HUDEP-2 (cell line): ENCODE results near the gene FOXN3.

Experiments used
- DNase-seq, 76 experiments: peaks; one replicate each; lab custom pipeline; 2025; ENCODE audit not compliant: unreplicated experiment in 76 of 76; lab: John Stamatoyannopoulos, UW

Gene FOXN3

DNA sequence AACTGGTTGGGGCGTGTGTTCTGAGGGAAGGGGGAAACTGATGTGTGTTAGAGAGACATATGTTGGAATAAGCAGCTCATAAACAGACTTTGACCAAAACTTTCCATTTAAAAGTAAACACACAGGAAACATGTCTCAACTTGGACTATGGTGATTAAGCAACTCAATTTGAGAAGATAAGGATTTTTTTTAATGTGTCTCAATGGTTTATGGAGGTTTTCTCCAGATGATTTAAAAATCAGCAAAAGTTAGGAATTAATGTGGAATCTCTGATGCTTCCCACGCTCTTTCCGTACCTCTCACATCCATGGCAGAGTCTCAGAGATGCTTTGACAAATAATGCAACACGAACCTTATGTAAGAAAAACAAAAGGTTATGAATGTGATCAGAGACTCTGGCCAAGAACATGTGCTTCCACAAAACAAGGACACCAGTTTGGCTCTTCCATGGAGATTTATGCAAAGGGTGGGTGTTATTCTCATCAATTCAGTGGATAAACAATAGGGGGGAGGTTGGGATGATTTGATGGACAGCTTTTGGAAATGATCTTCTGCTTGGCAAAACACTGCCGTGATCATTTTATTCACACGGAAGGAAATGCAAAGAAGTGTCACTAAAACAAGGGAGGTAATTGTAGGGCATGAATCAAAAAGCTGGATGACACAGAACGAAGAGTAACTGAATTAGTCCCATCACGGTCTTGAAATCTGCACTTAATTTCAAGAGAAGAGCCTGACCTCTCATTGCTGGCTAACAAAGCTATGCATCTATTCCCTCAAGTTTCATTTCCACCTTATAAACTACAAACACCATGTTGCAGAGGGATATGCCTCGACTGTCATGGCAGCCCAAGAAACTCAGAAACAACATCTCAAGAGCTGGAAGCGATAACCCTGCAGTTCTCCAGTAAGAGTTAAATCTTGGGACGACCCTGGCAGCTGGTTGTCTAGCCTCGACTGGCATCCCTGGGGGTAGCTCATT is 76.5 kb downstream of the FOXN3 start:
- DNase-seq: no peak

DNA sequence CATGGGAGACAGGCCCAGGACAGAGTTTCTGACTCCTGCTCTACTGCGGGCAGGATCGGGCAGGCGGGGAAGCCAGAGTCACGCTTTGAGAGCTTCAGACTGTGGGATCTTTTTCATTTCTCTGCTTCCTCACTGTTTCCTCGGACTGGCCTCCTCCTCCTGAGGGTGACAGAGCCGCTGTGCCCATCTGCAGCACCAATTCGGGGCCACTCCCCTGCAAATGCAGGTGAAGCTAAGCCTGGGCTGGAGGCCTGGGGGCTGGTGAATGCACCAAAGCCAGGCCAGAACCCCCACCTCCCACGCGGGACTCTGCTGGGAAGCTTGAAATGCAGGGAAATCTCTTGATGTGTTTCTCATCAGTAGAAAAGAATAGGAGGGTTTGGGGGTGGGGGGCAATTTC is 77.5 kb downstream of the FOXN3 start:
- DNase-seq: no peak

DNA sequence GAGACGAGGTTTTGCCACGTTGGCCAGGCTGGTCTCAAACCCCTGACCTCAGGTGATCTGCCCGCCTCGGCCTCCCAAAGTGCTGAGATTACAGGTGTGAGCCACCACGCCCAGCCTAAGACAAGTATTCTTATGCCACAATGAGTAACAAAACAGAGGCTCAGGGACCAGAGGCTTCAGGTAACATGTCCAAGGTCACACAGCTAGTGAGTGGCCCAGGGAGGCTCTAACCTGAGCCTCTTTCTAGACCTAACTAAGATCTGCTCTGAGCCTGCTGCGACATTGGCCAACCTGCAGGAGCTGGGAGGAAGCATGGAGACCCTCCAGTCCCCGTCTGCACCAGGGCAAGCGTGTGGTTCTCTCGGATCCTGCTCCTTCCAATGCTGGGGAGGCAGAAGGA is 77.9 kb downstream of the FOXN3 start:
- DNase-seq: no peak

DNA sequence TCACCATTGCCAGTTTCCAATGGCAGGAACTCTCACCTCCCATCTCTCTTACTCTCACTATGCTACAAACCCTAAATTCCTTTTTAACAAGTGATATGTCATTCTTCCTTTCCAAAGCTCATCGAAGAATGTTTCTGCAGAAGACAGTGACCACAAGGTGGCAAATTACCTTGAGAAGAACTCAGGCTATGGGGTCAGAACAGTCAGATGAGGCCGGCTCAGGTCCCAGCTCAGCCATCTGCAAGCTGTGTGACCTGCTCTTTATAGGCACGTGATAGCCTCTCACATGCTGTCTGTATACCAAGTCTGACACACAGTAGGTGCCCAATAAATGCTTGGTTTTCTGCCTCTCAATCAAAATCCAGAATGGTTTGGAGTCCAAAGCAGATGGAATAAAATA is 80.7 kb downstream of the FOXN3 start:
- peak in 1 of 76 experiments; percentile 4 for DNase-seq

DNA sequence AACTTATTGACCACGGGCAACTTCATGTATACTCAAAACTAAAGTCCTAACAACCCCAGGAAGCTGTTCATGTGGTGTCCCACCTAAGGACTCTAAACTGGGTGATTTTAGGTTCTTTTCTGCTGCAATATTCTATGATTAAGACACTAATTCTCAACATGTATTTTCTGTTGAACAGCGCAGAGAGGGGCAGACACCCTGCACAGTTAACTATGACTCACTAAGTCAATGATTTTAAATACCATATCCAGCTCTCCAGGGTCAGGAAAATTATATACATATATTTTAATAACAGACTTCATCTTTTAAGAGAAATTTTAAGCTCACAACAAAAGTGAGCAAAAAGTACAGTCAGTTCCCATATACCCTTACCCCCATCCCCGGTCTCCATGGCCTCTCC is 85.0 kb downstream of the FOXN3 start:
- DNase-seq: no peak

DNA sequence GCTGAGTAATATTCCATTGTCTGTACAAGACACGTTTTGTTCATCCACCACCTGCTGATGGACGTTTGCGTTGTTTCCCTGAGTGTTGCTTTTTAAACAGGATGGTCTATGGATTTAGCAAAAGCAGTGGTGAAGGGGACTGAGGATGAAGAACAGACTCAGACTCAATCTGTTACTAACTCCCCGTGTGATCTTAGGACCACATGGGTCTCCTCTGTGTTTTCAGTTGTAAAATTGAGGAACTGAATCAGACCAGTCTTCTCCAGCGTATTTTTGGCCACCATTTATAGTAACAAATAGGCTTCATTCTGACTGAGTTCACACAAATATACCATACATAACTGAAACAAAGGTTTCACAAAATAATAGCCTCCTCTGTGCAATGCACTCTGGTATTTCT is 85.6 kb downstream of the FOXN3 start:
- DNase-seq: no peak

DNA sequence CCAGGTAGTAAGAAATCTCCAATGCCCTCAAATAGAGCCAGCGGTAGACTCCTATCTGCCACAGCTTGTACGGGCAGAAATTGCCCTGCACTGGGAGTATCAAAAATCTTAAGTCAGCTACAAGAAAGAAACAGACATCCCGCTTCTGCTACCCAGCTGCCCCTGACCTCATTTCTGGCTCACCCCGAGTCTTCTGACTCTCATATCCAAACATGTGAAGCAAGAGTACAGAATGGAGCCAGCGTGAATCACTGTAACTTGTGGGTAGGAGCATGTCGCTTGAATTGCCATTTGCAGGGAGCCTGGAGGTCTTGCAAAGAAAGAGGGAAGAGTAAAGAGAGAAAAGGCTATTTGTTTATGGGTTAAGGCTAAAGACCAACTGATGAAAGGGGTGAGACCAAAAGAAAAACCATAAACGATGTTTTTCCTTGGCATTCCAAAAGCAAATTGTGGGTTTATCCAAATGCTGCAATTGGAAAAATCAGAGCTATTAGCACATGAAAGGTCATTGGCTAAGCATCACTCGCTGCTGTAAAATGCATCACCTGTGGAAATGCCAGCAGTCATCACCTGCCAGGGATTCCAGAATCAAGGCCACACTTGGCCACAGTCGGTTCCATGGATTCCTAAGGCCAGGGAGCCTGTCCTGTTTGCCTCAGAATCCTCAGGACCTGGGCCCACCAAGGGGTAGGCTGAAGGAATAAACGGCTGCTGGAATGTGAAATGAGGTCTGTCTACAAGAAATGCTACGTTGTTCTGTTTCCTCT is 86.6 kb downstream of the FOXN3 start:
- no peak for DNase-seq

DNA sequence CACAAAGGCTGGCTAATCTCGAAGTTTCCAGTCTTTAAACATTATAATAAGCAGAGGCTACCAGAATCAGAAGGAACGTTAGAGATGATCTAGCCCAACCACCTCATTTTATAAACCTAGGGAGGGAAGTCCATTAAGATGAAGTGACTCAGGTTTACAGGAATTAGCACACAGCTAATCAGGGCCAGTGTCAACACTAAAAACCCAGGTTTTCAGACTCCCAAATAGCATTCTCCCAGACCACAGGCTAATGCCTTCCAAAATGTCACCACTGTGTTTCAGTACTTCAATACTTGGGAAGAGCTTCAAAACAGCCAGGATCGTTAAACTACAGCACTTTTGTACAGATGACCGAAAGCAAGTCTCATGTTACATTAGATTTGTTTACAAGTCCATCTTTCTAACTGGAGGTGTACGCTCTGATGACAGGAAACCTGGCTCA is 89.2 kb downstream of the FOXN3 start:
- no peak for DNase-seq

DNA sequence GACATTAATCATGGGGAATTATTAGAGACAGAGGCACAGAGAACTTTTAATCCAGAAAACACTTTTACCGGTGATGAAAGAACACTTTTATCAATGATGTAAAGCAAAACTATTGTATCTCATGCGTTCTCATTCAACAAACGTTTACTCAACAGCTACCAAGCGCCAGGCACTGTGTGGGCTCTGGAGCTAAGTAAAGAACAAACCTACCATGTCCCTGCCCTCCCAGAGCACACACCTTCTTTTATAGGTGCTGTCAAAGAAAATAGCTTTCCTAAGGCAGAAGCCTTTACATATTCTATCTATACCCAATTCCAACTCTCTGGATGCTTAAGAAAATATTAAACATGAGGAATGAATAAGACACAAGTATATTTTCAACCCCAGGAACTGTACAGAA is 91.1 kb downstream of the FOXN3 start:
- no peak for DNase-seq

DNA sequence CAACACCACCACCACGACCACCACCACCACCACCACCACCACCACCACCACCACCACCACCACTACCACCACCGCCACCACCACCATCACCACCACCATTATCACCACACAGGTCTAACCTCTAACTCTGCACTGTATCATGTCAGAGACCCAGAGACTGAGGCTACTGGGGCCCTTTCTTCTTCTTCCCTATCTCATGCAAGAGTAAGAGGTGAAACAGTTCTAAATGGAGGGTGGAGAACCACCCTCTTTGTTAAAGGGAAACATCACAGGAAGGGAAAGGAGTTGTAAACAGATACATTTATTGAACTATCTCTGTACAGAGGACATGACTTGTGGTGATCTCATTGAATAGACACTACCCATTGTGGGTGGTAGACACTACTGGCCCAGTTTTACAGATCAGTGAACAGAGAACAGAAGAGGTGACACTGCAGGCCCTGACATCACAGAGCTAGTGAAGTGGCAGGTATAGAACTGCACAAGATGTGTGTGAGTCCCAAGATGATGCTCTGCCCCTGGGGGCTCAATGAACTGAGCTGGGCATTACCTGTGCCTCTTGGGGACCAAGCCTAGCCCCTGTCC is 91.6 kb downstream of the FOXN3 start:
- no peak for DNase-seq

DNA sequence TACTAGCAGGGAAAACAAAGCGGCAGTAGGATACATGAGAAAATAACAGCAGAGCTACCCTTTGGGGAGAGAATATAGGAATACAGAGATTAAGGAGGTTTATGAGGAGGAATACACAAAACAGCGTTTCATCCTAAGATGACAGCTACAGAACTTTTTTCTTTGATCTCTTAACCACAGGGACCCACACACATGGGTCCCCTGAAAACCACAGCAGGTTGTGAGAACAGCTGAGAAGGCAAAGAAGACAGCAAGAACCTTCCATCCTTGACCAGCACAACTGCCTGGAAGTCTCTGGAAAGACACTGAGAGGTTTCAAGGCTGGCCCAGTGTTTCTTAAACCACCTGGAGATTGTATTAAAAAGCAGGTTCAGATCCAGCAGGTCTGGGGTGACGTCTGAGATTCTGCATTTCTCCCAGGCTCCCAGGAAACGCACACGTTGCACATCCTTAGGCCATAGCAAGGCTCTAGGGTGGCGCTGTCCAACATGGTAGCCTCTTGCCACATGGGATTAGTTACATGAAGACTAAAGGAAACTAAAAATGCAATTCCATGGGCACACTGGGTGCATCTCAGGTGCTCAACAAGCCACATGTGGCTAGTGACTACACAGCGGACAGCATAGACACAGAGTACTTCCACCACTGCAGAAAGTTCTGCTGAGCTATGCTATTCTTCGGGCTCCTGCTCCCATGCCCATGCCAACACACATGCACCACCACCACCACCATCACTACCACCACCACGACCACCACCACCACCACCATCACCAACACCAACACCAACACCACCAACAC is 92.3 kb downstream of the FOXN3 start:
- no peak for DNase-seq

DNA sequence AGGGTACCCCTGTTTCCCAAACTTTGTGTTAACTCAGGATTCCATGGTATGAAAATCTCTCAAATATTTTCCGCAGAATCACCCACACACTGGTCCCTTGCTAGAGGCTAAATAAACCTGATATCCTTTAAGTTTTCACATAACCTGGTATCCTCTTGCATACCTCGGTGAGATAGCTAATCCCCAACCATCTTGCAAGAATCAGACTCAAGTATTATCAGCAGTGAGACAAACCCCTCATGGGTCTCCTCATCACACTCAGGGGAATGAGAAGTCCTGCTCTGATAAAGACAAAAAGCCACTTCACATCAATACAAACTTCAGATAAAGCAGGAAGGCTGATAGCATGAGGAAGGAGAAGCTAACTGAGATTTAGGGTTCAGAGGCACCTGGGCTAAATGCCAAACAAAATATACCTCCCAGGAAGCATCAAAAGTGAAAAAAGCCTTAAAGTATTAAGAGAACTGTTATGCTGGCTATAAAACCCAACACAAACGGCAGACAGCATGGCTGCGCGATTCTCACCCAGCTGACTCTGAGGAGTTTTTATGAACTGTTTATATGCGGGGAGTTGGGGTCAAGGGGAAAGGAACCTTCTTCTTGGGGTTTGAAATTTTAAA is 96.5 kb downstream of the FOXN3 start:
- no peak for DNase-seq

DNA sequence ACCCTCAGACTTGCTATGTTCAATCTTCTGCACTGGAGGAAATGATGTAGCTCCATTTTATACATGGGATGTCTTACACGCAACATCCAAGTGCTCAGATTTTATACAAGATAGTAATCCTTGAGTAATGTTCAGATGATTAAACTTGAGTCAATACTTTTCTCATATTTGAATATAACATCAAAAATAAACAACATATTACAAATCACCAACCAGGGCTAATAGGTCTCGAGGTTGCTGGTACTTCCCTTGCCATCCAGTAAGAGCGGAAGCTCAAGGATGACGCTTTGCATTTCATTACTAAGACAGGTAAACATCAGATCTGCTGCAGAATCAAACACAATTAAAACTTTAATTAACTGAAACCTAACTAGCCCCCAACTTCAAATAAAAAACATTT is 97.3 kb downstream of the FOXN3 start:
- DNase-seq: no peak

DNA sequence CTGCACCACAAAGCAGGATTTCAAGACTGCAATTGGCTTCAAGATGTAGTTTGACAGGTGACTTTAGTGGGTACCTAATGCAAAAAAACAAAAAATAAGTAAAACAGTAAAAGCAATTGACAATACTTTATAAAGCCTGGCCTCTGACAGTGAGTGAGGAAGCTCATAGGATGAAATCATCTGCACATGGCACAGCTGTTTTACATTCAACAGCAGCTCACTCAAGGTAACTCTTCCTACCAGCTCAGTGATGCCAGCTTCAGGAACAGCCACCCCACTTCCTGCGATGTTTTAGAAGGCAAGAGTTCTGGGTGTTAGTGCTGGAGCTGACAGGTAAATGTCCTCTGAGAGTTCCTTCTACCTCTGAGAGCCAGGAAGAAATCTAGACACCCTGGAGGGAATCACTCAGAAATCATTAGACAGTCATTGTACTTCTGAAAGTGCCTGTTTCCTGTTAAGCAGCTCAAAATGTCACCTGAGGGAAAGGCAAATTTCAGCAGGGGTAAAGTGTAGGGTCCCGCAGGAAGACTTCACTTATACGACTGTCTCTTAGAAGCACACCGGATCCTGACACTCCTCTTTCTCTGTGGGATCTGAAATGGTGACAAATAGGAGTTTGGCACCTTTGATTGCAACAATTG is 99.9 kb downstream of the FOXN3 start:
- no peak for DNase-seq

DNA sequence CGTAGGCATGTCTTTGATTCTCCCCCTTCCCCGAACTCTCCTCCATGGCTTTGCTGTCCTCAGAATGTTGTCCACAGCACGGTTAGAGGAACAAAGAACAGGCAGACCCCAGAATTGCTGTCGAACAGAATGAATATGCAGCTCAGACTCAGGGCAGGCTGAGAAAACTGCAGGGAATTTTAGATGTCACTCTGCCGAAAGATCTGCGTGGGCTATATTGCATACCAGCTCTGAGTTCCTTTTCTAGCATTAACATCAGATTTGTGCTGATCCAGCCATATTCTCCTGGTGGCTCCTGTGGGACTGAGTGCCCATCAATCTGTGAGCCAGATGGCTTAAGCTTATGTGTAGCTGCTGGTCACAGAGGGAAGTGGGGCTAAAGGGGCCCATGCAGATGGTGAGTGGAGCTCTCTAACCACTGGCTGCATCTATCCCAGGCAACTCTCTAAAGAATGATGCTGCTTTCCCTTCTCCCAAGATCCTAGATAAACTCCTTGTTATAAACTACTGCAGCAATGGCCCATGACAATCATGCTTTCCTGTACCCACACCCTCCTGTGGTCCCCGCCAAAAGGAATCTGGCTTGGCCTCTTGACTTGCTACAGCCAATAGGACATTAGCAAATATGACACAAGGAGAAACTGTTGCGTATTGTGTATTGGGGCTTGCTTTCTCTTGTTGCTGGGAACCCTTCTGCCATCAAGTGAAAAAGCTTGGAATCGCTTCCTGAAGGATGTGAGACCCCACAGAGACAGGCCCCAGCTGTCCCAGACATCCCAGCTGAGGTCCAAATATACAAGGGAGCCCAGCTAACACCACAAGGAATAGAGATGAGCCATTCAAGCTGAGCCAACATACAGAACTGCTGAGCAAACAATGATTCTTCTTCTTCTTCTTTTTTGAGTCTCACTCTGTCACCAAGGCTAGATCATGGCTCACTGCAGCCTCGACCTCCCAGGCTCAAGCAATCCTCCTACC is 101.3 kb downstream of the FOXN3 start:
- DNase-seq: no peak

DNA sequence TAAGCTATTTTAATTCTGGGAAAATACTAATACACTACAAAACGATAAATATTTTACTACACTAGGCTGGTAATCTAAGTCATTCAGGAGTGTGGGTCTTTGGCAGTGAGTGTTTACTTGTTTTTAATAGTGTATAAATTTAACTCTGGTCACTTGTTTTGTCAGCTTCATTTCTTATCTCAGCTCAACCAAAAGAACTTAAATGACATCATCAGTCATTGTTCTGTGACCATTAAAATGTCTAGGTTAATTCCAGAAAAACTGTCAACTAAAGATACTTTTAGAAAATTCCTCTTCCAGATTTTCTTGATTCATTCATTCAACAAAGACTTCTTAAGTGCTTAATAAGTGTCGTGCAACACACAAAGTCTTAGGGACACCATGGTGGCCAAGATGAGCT is 102.8 kb downstream of the FOXN3 start:
- DNase-seq: no peak

DNA sequence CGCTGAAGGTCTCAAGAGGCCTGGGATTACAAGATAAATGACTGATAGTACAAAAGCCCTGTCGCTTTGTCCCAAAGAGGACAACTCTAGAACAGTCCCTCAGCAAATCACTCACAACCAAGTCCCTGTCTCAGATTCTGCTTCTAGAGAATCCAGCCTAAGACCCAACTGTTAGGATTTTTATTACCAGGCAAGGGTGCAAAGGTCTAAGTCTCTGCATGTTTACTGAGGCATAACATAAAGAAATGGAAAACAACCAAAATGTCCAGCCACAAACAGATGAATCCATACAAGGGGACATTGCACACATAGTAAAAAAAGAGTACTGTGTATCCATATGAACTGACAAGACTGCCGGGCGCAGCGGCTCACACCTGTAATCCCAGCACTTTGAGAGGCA is 104.1 kb downstream of the FOXN3 start:
- DNase-seq: no peak

DNA sequence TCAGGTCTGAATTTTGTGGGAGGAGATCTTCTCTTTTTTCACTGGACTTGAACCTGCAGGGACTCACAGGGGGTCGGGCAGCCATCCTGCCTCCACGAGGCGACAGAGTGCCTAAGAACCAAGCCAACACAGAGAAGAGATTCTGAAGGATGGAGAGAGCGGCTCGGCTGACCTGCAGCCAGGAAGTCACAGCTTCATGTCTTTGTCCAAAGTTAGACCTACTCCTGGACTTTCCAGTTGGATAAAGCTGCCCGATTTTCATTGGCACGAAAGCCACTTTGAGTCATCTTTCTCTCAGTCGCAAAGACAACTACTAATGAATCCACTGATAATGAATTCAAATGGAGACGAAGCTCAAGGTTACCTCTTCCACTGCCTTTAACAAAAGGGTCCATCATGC is 106.8 kb downstream of the FOXN3 start:
- no peak for DNase-seq
